GM21529 (cell line): ENCODE data around the gene GRAMD2A.

Source experiments
- ATAC-seq: cut with Tn5 transposase; IDR thresholded peaks from one replicate; pipeline ENCODE4 v1.9.1; 2021; ENCODE audit not compliant: unreplicated experiment

The GRAMD2A gene

DNA sequence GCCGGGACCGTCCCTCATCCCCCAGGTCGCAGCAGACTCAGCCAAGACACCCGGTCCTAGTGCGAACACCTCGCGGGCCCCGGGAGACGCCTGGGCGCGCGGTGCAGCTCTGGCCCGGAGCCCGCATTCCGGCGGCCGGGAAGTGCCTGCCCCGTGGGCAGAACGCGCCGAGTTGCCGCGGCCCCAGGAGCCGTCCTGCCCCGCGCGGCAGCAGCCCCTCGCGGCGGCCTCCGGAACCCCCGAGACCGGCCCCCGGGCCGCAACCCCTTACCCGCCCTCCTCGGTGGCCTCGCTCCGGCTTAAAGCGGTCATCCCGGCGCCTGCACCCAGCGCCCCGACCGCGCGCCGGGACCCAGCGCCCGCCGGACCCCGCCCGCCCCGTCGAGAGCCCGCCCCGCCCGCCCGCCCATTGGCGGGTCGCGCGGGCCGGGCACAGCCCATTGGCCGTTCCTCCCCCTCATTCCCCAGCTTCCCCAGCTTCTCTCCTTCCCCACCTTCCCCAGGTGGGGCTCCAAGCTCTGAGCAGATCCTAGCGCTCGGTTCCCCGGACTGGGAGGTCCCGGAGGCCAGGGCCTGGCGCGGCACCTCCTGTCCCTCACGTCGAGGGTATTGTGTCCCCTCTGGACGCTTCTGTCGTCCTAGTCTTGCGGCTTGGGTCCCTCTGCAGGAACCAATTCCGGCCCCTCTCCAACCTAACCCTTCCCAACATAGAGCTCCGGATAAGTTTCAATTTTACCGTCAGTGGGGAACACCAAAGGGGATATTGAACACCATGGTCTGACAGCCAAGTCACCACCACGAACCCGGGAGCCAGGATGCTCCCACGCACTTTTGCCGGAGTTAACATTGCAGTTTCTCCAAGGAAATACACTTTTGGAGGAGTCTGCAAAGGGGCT is at the start of gene GRAMD2A:
Gene GRAMD2A (minus strand): TSS at position 328 of the 896 bp plus-strand sequence.
- ATAC-seq = no peak

DNA sequence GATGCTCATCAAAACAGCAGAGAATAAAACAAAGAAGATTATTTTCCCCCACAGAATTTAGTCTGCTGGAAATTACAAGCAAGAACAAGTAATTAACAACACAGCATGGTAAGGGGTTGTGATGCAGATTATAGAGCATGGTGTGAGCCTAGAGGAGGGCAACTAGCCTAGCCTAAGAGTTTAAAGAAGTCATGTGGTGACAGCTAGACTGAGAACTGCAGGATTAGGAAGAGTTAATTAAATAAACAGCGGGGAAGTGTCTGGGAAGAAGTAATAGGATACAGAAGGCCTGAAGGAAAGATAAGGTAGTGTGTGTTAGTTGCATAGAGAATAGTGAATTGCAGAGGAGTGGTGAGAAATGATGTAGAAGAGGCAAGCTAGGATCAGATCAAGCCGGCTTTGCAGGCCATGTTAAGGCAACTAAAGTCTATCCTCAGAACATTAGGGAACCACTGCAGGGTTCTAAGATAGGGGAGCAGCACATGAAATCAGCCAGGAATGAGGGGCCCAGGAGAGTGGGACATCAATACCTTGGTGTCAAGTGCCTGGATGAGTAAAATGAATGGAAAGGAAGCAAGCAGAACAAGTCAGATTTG is 45.3 kb upstream of the GRAMD2A start:
- ATAC-seq = no peak

DNA sequence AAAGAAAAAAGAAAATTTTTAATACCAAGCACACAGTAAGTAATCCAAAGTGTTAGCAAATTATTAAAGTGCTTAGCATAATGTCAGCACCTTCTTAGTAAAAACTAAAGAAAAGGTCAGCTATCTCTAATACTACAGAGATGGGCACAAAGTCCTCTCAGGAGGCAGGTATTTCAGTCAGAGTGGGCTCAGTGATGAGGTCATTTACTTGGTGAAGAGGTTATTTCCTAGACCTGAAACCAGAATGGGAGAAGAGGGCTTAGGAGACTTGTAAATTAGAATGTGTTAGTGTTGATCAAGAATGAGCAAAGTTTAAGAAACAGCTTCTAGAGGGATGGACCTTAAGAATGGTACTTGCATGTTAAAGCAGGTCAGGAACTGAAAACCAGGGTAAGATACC is 42.1 kb upstream of the GRAMD2A start:
- ATAC-seq = no peak

DNA sequence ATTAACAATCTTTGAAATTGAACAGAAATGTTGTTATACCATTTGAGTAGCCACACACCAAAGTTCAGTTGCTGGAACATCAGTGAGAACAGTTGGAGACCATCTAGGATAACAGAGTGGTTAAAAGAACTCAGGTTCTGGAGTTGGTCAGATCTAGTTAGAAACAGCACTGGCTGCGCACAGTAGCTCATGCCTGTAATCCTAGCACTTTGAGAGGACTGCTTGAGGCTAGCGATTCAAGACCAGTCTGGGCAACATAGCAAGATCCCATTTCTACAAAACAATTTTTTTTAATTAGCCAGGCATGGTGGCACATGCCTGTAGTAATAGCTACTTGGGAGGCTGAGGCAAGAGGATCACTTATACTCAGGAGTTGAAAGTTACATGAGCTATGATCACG is 41.0 kb upstream of the GRAMD2A start:
- ATAC-seq = no peak

DNA sequence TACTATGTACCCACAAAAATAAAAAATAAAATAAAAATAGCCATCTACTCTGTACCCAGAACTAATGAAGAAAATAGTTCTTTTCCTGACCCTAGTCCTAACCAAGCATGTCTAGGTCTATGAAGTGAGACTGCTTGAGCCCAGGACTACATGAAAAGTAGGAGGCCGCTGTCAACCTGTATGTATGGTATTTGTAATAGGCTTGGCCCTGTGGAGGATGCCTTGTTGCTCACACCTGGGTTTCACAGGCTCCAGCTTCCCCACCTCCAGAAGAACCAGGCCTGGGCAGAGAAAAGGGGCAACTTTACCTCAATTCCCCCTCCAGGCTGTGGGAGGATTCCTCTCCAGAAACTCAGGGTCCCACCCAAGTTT is 40.3 kb upstream of the GRAMD2A start:
- ATAC-seq = no peak

DNA sequence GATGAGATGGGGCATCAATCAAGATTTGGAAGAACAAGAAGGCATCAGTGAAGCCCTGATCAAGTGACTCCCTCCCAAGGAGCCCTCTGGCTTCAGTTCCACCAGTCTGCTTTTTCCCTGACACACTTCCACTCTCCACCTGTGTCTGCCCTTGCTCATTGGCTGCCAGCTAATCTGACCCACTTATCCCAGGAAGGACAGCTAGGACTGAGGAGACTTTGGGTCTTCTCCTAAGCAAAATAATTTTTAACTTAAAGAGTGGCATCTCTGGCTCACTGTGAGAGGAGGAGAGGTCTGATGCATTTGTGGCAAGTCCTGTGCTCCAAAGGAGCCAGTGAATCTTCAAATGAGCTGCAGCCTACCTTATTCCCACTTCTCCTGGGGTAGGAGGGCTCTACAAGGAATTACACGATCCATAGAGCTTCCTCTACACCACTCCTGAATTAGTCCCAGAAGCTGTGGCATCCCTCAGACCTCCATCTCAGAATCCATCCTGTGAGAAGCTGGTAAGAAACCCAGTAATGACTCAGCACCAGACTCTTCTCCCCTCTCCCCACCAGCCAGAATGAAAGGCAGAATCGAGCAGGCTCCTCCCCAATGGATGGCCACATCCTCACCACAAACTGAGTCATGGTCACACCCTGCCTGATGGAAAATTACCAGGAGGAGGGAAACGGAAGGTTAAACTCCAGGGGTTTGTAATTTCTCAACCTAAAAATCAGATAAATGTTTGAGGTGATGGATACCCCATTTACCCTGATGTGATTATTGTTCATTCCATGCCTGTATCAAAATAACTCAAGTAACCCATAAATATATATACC is 39.7 kb upstream of the GRAMD2A start:
- peak; percentile 79 for ATAC-seq

DNA sequence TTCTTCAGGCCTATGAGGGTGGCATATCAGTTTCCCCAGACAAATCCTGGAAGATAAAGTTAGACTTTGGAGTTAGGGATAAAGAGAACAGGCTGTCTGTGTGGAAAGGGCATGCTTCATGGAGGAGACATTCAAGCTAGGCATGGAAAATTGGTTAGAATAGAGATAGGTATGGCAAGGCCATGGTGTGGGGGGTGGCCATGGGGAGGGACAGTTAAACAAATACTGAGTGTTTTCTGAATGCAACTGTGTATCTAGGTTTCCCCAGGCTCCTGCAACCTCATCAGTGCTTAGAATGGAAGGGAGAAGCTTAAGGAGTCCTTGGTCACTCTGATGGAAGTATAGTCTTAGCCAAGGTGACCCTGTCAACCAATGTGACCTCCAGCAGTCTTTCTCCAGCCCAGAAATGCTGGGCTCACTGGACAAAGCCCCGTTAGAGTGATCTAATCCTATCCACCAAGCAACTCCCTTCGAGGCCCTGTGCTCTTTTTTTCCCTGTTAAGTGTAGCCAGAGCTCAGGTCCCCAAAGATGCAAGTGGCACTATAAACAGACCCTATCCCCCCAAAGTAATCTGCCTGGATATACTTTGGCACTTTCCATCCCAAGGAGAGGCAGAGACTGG is 38.9 kb upstream of the GRAMD2A start:
- ATAC-seq = no peak

DNA sequence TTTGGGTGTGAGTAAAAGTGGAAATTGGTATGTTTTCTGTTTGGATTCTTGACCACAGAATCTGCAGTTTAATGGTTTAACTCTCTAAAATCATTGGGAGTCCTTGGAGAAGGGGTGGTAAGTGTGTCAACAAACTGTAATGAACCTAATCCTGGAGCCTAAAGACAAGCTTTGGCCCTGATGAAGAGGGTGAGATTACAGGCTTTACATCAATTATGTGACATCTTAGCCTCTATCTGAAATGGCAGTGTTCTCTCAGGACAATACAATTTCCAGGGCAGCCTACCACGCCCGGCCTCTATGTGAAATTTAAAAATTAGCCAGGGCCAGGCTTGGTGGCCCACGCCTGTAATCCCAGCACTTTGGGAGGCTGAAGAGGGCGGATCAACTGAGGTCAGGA is 37.7 kb upstream of the GRAMD2A start:
- no peak for ATAC-seq

DNA sequence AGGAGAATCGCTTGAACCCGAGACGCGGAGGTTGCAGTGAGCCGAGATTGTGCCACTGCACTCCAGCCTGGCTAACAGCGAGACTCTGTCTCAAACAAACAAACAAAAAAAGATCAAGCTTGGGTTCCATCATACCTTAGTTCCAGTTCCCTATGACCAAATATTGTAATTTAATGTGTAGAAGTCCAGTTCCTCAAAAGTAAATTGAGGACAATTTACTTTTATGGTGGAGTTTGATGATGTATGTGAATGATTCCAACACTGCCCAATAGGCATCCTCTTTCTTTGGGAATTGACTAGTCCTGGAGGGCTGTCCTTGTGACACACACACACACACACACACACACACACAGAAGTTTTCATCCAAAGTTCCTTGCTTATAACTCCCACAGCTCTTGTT is 36.2 kb upstream of the GRAMD2A start:
- ATAC-seq = no peak

DNA sequence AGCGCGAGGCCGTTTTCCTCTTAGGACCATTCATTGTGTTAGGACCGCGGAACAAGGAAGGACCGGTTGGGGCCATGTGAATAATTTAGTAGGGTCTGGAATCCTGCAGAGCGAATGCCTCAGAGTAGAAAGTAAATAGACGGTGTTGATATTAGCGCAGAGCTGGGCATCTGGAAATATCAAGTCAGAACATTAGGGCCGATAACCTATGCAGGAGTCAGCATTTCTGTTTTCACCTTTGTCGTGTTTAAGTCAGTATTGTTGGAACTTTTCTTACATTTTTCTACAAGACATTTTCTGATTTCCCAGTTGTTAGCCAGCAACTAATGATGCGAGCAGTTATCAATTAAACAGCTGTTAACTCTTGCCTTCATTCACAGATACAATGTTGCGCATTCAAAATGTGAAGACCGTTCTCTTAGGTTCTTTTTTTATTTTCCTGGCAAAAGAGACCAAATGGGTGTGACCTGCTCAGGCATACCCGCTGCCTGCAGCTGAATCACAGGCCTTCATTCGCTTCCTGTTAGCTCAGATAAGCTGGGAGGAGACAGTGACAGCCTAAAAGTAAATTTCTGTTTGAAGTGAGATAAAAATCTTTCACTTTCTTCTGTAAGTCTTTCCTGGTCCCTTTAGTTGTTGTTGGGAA is 34.4 kb upstream of the GRAMD2A start:
- ATAC-seq = no peak

DNA sequence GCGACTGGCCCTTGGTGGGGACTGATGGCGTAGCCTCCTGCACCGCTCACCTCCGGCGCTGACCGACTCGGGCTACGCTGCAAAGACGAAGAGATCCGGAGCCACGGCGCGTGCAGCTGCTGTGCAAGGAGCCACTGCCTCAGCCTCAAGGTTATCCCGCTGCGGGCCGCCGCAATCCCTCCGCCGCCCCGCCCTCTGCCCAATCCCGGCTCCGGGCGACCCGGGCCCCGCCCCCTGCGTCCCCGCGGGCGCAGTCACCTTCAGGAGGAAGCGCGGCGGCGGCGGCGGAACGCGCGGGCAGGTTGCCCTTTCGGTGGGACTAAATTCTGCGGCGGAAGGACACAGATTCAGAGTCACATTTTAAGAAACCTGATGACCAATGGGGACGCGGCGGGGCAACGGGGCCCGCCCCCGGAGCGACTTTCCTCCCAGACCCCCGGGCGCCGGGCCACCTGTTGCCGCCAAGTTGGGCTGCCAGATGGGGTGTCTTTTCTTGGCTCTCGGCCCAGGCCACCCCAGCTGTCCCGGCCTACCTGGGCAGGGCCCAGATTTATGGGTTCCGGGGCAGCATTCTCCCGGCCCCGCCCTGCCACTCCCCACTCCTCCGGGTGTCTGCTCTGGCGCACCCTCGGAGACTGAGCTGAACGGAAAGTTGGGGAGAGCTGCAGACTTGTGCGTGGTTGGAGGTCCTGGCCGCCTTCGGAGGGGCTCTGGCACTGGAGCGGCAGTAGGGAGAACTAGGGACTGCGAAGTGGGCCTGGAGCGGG is 33.7 kb upstream of the GRAMD2A start, which contains the start of gene PKM:
Gene PKM (minus strand): TSS at position 125 of the 767 bp plus-strand sequence. CDS start 12,093 bp downstream, outside the sequence.
- ATAC-seq = peak; percentile 35

DNA sequence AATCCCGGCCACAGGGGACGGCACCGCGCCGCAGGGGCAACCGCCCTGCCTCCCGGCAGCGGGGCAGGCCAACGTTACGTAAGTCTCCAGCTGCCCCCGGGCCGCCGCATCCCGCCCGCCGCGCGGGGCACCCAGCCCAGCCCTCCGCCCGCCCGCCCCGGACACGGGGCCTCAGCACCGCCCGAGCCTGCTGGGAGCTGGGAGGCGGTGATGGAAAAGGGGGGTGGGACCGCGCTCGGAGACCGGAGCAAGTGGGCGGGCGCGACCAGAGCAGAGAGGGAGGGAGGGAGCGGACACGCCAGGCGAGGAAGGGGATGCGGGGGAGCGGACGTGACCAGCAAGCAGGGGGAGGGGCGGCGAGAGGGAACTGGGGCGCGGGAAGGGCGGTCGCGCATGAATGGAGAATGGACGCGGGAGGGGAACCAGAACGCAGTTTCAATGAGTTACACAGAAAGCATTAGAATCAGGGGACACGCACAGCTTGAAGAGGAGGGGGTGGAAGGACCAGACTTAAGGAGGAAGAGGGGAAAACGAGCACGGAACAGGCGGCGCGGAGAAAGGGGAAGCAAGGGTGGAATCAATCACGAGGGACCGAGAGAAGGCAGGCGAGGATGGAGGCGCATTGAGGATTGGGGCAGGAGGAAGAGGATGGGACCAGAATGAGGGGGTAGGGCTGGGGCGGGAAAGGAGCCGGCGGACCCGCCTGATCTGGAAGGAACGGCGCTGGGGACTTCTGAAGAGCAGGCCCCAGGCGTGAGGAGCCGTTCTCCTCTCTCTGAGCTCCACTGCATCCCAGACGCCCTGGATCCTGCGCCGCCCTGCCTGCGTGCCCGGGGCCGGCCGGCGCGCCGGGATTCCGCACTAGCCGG is 32.8 kb upstream of the GRAMD2A start:
- peak; percentile 13 for ATAC-seq

DNA sequence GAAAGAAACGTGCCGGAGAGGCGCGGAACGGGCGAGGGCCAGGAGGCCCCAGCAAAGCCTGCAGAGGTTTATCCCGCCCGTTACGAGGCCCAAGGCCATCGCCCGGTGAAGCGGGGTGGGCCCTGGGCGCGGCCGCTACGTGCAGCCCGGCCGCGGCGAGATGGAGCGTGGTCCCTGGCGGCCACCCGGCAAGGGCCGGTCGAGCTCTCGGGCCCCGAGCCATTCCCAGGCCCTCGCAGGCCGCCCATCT is 32.3 kb upstream of the GRAMD2A start:
- no peak for ATAC-seq

DNA sequence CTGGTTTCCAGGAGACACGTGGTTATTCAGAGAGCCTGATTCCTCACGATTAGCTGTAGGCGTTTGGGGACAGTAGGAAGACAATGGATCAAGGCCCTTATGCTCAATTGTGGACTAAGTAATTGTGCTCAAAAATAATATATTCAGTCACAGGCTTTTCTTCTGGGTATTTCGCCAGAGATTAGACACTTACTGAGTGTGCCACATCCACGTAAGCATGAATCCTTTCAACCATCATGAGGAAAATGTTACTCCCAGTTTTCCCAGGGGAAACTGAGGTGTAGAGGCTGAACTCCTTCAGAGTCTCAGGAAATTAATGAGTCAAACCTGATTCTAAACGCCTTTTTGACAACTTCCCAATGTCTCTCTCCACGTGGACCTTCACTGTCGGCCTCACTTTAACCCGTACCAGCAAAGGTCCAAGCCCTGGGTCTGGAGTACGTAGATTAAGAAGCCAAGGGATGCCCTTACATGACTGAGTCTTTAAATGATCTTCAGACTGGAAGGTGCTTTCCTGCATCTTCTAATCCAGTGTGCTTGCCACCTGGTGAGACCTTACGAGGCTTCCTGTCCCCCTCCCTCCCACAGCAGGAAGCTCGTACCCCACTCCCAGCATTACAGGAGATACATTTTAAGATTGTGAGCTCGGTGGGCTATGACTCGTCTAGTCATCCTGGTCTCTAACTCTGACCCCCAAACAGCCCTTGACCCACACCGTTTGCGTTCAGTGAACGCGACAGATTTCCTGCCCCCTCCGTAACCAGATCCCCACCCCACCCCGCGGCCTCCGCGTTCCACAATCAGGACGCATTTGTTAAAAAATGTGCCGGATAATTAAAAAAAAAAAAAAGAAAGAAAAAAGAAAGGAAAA is 31.7 kb upstream of the GRAMD2A start:
- ATAC-seq = no peak

DNA sequence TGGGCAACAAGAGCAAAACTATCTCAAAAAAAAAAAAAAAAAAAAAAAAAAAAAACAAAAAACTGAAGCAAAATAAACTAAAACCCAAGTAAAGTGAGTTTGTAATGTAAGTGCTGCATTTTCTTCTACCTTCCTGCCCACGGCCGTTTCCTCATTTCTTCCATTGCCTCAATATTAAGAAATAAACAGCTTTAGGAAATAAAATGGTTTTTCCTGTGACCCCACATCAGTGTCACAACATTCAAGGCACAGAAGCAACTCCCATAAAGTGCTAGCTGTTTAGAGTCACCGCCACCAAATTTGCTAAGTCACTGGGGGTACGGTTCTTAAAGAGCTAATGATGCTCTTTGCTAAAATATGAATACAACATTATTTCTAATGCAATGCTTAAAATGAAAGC is 30.1 kb upstream of the GRAMD2A start:
- ATAC-seq = no peak

DNA sequence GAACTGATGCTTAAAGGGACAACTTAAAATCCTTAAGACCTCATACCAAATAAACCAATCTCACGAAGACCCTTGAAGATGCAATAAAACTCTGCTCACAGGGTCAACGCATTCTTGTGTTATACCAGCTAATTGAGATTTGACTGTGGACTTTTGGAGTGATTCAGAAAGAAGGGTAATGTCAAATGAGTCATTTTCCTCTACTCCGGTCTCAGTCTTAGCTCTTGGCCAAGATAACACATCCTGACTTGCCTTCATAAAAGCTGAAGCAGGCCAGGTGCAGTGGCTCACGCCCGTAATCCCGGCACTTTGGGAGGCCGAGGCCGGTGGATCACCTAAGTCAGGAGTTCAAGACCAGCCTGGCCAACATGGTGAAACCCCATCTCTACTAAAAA is 29.6 kb upstream of the GRAMD2A start:
- ATAC-seq = no peak

DNA sequence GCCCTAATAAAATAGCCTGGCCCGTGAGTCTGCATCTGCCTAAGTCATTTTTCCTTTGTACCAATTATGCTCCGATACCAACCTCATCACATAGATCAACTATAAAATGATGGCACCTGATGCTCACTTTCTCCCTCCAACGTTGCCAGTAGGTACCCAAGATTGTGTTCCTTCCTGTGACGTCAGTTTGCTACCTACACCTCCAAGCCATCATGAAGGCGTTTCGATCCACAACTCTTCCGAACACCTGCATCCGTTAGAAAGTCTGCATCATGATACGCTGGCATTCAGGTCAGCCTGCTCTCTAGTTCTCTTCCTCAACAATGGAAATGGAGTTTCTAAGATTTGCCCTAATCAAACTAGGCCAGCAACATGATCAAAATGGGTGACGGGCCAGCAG is 25.7 kb upstream of the GRAMD2A start:
- ATAC-seq = no peak

DNA sequence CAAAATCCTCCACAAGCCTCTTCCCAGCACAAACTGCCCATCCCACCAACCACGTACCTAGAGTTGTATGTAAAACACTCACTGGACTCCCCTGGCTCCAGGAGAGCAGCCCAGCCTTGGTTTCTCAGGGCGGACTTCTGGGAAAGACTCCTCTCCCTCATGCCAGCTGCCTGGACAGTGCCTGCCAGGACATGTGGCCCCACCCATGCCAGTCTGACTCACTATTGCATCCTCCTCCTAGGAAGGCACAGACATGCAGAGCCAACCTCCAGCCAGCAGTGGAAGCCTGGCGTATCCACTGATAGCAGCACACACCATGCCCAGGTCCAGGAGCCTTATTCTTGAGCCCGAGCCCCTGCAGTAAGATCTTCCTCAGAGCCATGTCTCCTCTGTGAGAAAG is 24.8 kb upstream of the GRAMD2A start:
- ATAC-seq = no peak
